GF-D8 (cell line): Measurements from ENCODE around the gene FTL.
A peak's percentile ranks its signal among the peaks of the same experiment; 100 is the strongest.

Source experiments
- DNase-seq: peaks from one replicate; lab custom pipeline; 2025; lab: John Stamatoyannopoulos, UW

The FTL gene

GRCh38 chr19:48966541-48967345 is 1.6 kb downstream of the FTL start:
- no peak for DNase-seq

GRCh38 chr19:48967346-48968178 is 2.5 kb downstream of the FTL start:
- no peak for DNase-seq

- no peak for DNase-seq
These were observed 3.1 kb downstream of the FTL start for GRCh38 chr19:48968179-48968661.

- DNase-seq = no peak
These were observed 3.7 kb downstream of the FTL start for GRCh38 chr19:48968813-48969218.

- no peak for DNase-seq
These were observed 4.4 kb downstream of the FTL start for GRCh38 chr19:48969276-48970138.

GRCh38 chr19:48970139-48970766 is 5.1 kb downstream of the FTL start:
- no peak for DNase-seq

- peak; percentile 10 for DNase-seq
These were observed 5.8 kb downstream of the FTL start for GRCh38 chr19:48970923-48971395.

GRCh38 chr19:48975947-48976847 is 11.1 kb downstream of the FTL start:
- no peak for DNase-seq

GRCh38 chr19:48977061-48977460 is 12.0 kb downstream of the FTL start:
- no peak for DNase-seq

- no peak for DNase-seq
These were observed 17.2 kb downstream of the FTL start for GRCh38 chr19:48982280-48982679.

- DNase-seq = no peak
These were observed 20.6 kb downstream of the FTL start for GRCh38 chr19:48985711-48986110.

GRCh38 chr19:48986211-48986610 is 21.1 kb downstream of the FTL start:
- no peak for DNase-seq

GRCh38 chr19:48987323-48987722 is 22.2 kb downstream of the FTL start:
- no peak for DNase-seq

- no peak for DNase-seq
These were observed 23.2 kb downstream of the FTL start for GRCh38 chr19:48988286-48988685.

- no peak for DNase-seq
These were observed 23.8 kb downstream of the FTL start for GRCh38 chr19:48988860-48989259.

GRCh38 chr19:48989701-48990291 is 24.7 kb downstream of the FTL start:
- DNase-seq = no peak

- DNase-seq = no peak
These were observed 25.3 kb downstream of the FTL start for GRCh38 chr19:48990400-48990799.

- no peak for DNase-seq
These were observed 26.0 kb downstream of the FTL start for GRCh38 chr19:48991011-48991609.

GRCh38 chr19:48991873-48992580 is 26.9 kb downstream of the FTL start:
- no peak for DNase-seq
